T-helper 1 cell treated with Interleukin-12 subunit alpha and Interleukin-12 subunit beta and Interleukin-4 antibody, amounts not matched to agents 30 μg/mL and 1 μg/mL, for 36 hours (primary cell): Measurements from ENCODE around the gene DCUN1D2.
"Not testable (repeated sequence)": the region's sequence is repeated elsewhere in the genome, so short reads cannot be mapped to it uniquely, and the experiment has no call there.

Experiments used
- H3K27ac Mint-ChIP-seq: one replicate; pipeline ENCODE4 v1.8.0; 2021; ENCODE audit warnings: mild to moderate bottlenecking, mixed read lengths
- H3K27me3 Mint-ChIP-seq: one replicate; pipeline ENCODE4 v1.8.0; 2021; ENCODE audit warnings: low read depth, mixed read lengths
- H3K36me3 Mint-ChIP-seq: one replicate; pipeline ENCODE4 v1.8.0; 2021; ENCODE audit warnings: low read depth, mixed read lengths
- H3K4me1 Mint-ChIP-seq: one replicate; pipeline ENCODE4 v1.8.0; 2021; ENCODE audit warnings: low read depth, mixed read lengths
- H3K4me3 Mint-ChIP-seq: one replicate; pipeline ENCODE4 v1.8.0; 2021; ENCODE audit warnings: mild to moderate bottlenecking, moderate library complexity, mixed read lengths
- H3K9me3 Mint-ChIP-seq: one replicate; pipeline ENCODE4 v1.8.0; 2021; ENCODE audit warnings: mixed read lengths

The DCUN1D2 gene

GRCh38 chr13:113489171-113489548, 1.4 kb downstream of the DCUN1D2 start:
- Mint-ChIP-seq H3K27me3 (no peaks in the 10 kb centered on the region), H3K36me3 (no peaks in the 10 kb centered on the region), H3K27ac (no peak overlapping the region), H3K4me1 (peaks cover 33% of the 10 kb centered on the region), H3K4me3 (peak overlapping the region; percentile 91), H3K9me3 (no peaks in the 10 kb centered on the region)

GRCh38 chr13:113488283-113488682, 2.2 kb downstream of the DCUN1D2 start:
- Mint-ChIP-seq H3K4me1 (peaks cover 26% of the 10 kb centered on the region), H3K27ac (no peak overlapping the region), H3K9me3 (no peaks in the 10 kb centered on the region)

GRCh38 chr13:113486698-113487097, 3.8 kb downstream of the DCUN1D2 start:
- Mint-ChIP-seq H3K4me3 (no peak overlapping the region), H3K9me3 (no peaks in the 10 kb centered on the region), H3K4me1 (peaks cover 23% of the 10 kb centered on the region), H3K36me3 (no peaks in the 10 kb centered on the region), H3K27me3 (no peaks in the 10 kb centered on the region), H3K27ac (no peak overlapping the region)

More at GRCh38 chr13:113488283-113488682, 2.2 kb downstream of the DCUN1D2 start:
- Mint-ChIP-seq H3K27me3 (no peaks in the 10 kb centered on the region), H3K36me3 (no peaks in the 10 kb centered on the region), H3K4me3 (peak overlapping the region; percentile 56)

GRCh38 chr13:113485545-113485944, 5.0 kb downstream of the DCUN1D2 start:
- Mint-ChIP-seq H3K9me3 (no peaks in the 10 kb centered on the region), H3K36me3 (peaks cover under 1% of the 10 kb centered on the region), H3K27me3 (no peaks in the 10 kb centered on the region), H3K4me1 (peaks cover 23% of the 10 kb centered on the region), H3K4me3 (no peak overlapping the region), H3K27ac (no peak overlapping the region)

- Mint-ChIP-seq H3K36me3 (peaks cover 4% of the 10 kb centered on the region), H3K27ac (no peak overlapping the region), H3K27me3 (no peaks in the 10 kb centered on the region), H3K9me3 (no peaks in the 10 kb centered on the region), H3K4me3 (no peak overlapping the region), H3K4me1 (peaks cover 12% of the 10 kb centered on the region)
Measured at GRCh38 chr13:113483504-113484293, 6.8 kb downstream of the DCUN1D2 start.

GRCh38 chr13:113483081-113483480, 7.4 kb downstream of the DCUN1D2 start:
- H3K27me3 Mint-ChIP-seq, result no peaks in the 10 kb centered on the region
- H3K4me3 Mint-ChIP-seq, result no peak overlapping the region
- H3K27ac Mint-ChIP-seq, result no peak overlapping the region
- peaks cover 4% of the 10 kb centered on the region for H3K36me3 Mint-ChIP-seq
- peaks cover 7% of the 10 kb centered on the region for H3K4me1 Mint-ChIP-seq
- no peaks in the 10 kb centered on the region for H3K9me3 Mint-ChIP-seq

- no peaks in the 10 kb centered on the region for H3K27me3 Mint-ChIP-seq
- no peak overlapping the region for H3K4me3 Mint-ChIP-seq
- H3K36me3 Mint-ChIP-seq, result peaks cover 7% of the 10 kb centered on the region
- no peak overlapping the region for H3K27ac Mint-ChIP-seq
- peaks cover 4% of the 10 kb centered on the region for H3K4me1 Mint-ChIP-seq
- no peaks in the 10 kb centered on the region for H3K9me3 Mint-ChIP-seq
Measured at GRCh38 chr13:113479179-113479578, 11.3 kb downstream of the DCUN1D2 start.

- Mint-ChIP-seq H3K27me3 (no peaks in the 10 kb centered on the region), H3K4me3 (no peak overlapping the region), H3K27ac (no peak overlapping the region), H3K4me1 (peaks cover 4% of the 10 kb centered on the region), H3K9me3 (no peaks in the 10 kb centered on the region), H3K36me3 (peaks cover 7% of the 10 kb centered on the region)
Measured at GRCh38 chr13:113477724-113478123, 12.8 kb downstream of the DCUN1D2 start.

- peaks cover 7% of the 10 kb centered on the region for H3K36me3 Mint-ChIP-seq
Measured at GRCh38 chr13:113476811-113477210, 13.7 kb downstream of the DCUN1D2 start.

GRCh38 chr13:113475911-113476310, 14.6 kb downstream of the DCUN1D2 start:
- no peak overlapping the region for H3K4me3 Mint-ChIP-seq
- H3K4me1 Mint-ChIP-seq, result no peaks in the 10 kb centered on the region
- H3K9me3 Mint-ChIP-seq, result no peaks in the 10 kb centered on the region
- H3K36me3 Mint-ChIP-seq, result peaks cover 10% of the 10 kb centered on the region
- H3K27ac Mint-ChIP-seq, result no peak overlapping the region
- no peaks in the 10 kb centered on the region for H3K27me3 Mint-ChIP-seq

More at GRCh38 chr13:113476811-113477210, 13.7 kb downstream of the DCUN1D2 start:
- H3K9me3 Mint-ChIP-seq, result no peaks in the 10 kb centered on the region
- H3K27me3 Mint-ChIP-seq, result no peaks in the 10 kb centered on the region
- no peaks in the 10 kb centered on the region for H3K4me1 Mint-ChIP-seq
- H3K4me3 Mint-ChIP-seq, result no peak overlapping the region
- H3K27ac Mint-ChIP-seq, result no peak overlapping the region

GRCh38 chr13:113475280-113475679, 15.2 kb downstream of the DCUN1D2 start:
- H3K27ac Mint-ChIP-seq, result no peak overlapping the region
- peaks cover 13% of the 10 kb centered on the region for H3K36me3 Mint-ChIP-seq
- H3K4me1 Mint-ChIP-seq, result no peaks in the 10 kb centered on the region
- H3K27me3 Mint-ChIP-seq, result no peaks in the 10 kb centered on the region
- no peak overlapping the region for H3K4me3 Mint-ChIP-seq
- no peaks in the 10 kb centered on the region for H3K9me3 Mint-ChIP-seq

- Mint-ChIP-seq H3K4me1 (no peaks in the 10 kb centered on the region), H3K36me3 (peaks cover 16% of the 10 kb centered on the region), H3K9me3 (no peaks in the 10 kb centered on the region), H3K4me3 (no peak overlapping the region), H3K27ac (no peak overlapping the region), H3K27me3 (no peaks in the 10 kb centered on the region)
Measured at GRCh38 chr13:113474179-113474578, 16.3 kb downstream of the DCUN1D2 start.

- no peak overlapping the region for H3K27ac Mint-ChIP-seq
- H3K9me3 Mint-ChIP-seq, result no peaks in the 10 kb centered on the region
- no peaks in the 10 kb centered on the region for H3K4me1 Mint-ChIP-seq
- peaks cover 17% of the 10 kb centered on the region for H3K36me3 Mint-ChIP-seq
- H3K27me3 Mint-ChIP-seq, result no peaks in the 10 kb centered on the region
- no peak overlapping the region for H3K4me3 Mint-ChIP-seq
Measured at GRCh38 chr13:113472355-113473025, 18.0 kb downstream of the DCUN1D2 start.

- Mint-ChIP-seq H3K27ac (no peak overlapping the region), H3K9me3 (no peaks in the 10 kb centered on the region), H3K4me1 (peaks cover 2% of the 10 kb centered on the region), H3K4me3 (no peak overlapping the region), H3K27me3 (no peaks in the 10 kb centered on the region), H3K36me3 (peaks cover 17% of the 10 kb centered on the region)
Measured at GRCh38 chr13:113471844-113472243, 18.7 kb downstream of the DCUN1D2 start.

- not testable (repeated sequence) for H3K9me3 Mint-ChIP-seq, H3K27ac Mint-ChIP-seq, H3K4me3 Mint-ChIP-seq, H3K4me1 Mint-ChIP-seq, H3K27me3 Mint-ChIP-seq
- H3K36me3 Mint-ChIP-seq, result peaks cover 17% of the 10 kb centered on the region
Measured at GRCh38 chr13:113470635-113471163, 19.8 kb downstream of the DCUN1D2 start.
